ENCODE results near the gene MAPT.

DNA sequence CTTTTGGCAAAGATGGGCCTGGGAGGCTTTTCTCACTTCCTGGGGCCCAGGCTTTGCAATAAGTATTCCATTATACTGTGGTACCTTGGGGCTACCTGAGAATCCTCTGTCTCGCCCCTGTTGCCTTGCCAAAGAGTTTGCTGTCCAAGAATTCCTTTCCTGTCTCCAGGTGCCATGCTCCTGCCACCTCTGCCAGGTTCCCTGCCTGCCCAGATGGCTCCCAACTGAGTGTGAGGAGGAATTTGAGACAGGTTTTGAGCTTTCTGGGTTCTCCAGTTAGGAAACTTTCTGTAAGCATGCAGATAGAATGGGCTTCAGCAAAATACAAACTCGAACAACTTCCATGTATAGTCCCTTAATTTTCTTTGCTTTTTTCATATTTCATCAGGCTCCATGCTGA lies 5.8 kb downstream of the MAPT start:
- no peak for TF ChIP-seq EZH2 (IDR thresholded peaks at IDR 0.05; ENCODE audit: borderline replicate concordance)
- TF ChIP-seq, protein P1, sequence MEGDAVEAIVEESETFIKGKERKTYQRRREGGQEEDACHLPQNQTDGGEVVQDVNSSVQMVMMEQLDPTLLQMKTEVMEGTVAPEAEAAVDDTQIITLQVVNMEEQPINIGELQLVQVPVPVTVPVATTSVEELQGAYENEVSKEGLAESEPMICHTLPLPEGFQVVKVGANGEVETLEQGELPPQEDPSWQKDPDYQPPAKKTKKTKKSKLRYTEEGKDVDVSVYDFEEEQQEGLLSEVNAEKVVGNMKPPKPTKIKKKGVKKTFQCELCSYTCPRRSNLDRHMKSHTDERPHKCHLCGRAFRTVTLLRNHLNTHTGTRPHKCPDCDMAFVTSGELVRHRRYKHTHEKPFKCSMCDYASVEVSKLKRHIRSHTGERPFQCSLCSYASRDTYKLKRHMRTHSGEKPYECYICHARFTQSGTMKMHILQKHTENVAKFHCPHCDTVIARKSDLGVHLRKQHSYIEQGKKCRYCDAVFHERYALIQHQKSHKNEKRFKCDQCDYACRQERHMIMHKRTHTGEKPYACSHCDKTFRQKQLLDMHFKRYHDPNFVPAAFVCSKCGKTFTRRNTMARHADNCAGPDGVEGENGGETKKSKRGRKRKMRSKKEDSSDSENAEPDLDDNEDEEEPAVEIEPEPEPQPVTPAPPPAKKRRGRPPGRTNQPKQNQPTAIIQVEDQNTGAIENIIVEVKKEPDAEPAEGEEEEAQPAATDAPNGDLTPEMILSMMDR (IDR thresholded peaks at IDR 0.05; ENCODE audit: poor library complexity) = no peak
